Hepatocyte (in vitro differentiated cells): ENCODE data around the gene PRTFDC1. TPM values are rescaled to one million over a fixed set of nuclear protein-coding genes. Genes with fewer than 3 reads are reported as not detected.

Source experiments
- DNase-seq: peaks from one replicate; pipeline ENCODE4 v3.0.0-alpha.2; 2016; ENCODE audit warnings: low spot score
- H2AFZ ChIP-seq: fragments of 200-600 bp; sonication (generic); 2 replicates; pipeline ENCODE4 v1.6.0; 2016; ENCODE audit warnings: antibody characterized with exemption, mild to moderate bottlenecking
- H3K27ac ChIP-seq: fragments of 200-600 bp; sonication (generic); 2 replicates; pipeline ENCODE4 v1.5.1; 2016; ENCODE audit warnings: mild to moderate bottlenecking
- H3K27me3 ChIP-seq: fragments of 200-600 bp; sonication (generic); 2 replicates; pipeline ENCODE4 v1.6.1; 2016
- H3K36me3 ChIP-seq: fragments of 200-600 bp; sonication (generic); replicated peaks from 2 replicates; pipeline ENCODE4 v1.5.1; 2016; ENCODE audit warnings: low read depth; ENCODE audit not compliant: insufficient read depth
- H3K4me1 ChIP-seq: fragments of 200-600 bp; sonication (generic); 2 replicates; pipeline ENCODE4 v1.5.1; 2016; ENCODE audit warnings: mild to moderate bottlenecking, moderate library complexity; ENCODE audit not compliant: insufficient read depth
- H3K4me2 ChIP-seq: fragments of 200-600 bp; sonication (generic); 2 replicates; pipeline ENCODE4 v1.6.0; 2016
- H3K4me3 ChIP-seq: fragments of 200-600 bp; sonication (generic); 2 replicates; pipeline ENCODE4 v1.5.1; 2016; ENCODE audit warnings: mild to moderate bottlenecking
- H3K79me2 ChIP-seq: fragments of 200-600 bp; sonication (generic); 2 replicates; pipeline ENCODE4 v1.6.0; 2017; ENCODE audit warnings: mild to moderate bottlenecking
- H3K9me2 ChIP-seq: fragments of 200-600 bp; sonication (generic); replicated peaks from 2 replicates; pipeline ENCODE4 v1.6.0; 2017; ENCODE audit warnings: mild to moderate bottlenecking; ENCODE audit not compliant: insufficient read depth
- H3K9me3 ChIP-seq: fragments of 200-600 bp; sonication (generic); 2 replicates; pipeline ENCODE4 v1.5.1; 2016; ENCODE audit warnings: low read depth, mild to moderate bottlenecking
- H4K20me1 ChIP-seq: fragments of 200-600 bp; sonication (generic); 2 replicates; pipeline ENCODE4 v1.6.0; 2016; ENCODE audit warnings: mild to moderate bottlenecking; ENCODE audit not compliant: insufficient read depth, poor library complexity, severe bottlenecking
- EZH2 ChIP-seq: fragments of 200-600 bp; sonication (generic); IDR thresholded peaks from 2 replicates; pipeline ENCODE4 v1.6.1; 2016; ENCODE audit warnings: antibody characterized with exemption, mild to moderate bottlenecking, borderline replicate concordance
- EZH2phosphoT487 ChIP-seq: fragments of 200-600 bp; sonication (generic); IDR thresholded peaks from one replicate; pipeline ENCODE4 v1.6.1; 2018; ENCODE audit warnings: antibody characterized with exemption, mild to moderate bottlenecking, low read depth, moderate library complexity; ENCODE audit not compliant: unreplicated experiment, severe bottlenecking
- WGBS: methylation state at CpG from one replicate; pipeline ENCODE4 v1.1.6; 2016; ENCODE audit warnings: low lambda C conversion rate; ENCODE audit errors: missing lambda C conversion rate; 5-methylcytosine and 5-hydroxymethylcytosine counted together
- polyA plus RNA-seq: library from polyadenylated mRNA; unstranded; fragments of >200 nt; fragmentation: Nextera tagmentation; extraction: Ambion mirVana; gene quantifications from 2 replicates; pipeline ENCODE4 v1.2.1, GENCODE V29; 2016
- total RNA-seq: library from RNA; depleted of rRNA; stranded (reverse); fragments of >200 nt; gene quantifications from 2 replicates; pipeline ENCODE4 v1.2.3, GENCODE V29; 2014
- TF ChIP-seq, protein P1 (sequence below): fragments of 200-600 bp; sonication (generic); IDR thresholded peaks from 2 replicates; pipeline ENCODE4 v1.5.1; 2016; ENCODE audit warnings: antibody characterized with exemption, mild to moderate bottlenecking; ENCODE audit not compliant: poor library complexity

PRTFDC1 gene
- total and polyA plus RNA-seq, 2 experiments from 2014 or later, result 6.4 to 14.7 TPM

DNA sequence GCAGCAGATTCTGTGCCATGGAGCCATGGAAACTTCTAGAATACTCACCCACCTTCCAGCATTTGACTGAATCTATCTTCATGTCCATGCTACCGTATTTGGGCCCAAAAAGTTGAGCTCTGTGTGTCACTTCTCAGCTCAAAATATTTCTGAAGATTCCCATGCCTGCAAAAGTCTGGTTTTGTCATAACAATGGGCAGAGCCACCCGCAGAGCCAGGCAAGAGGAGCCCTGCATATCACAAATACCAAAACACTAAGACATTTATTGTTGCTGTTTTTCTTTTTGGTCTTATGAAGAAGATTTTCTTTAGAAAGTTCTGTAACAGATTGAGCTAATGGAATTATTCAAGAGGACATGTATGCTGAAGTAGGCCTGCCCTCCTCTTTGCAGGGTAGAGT, 68.1 kb downstream of the PRTFDC1 start:
- Histone ChIP-seq H3K4me3 (no peak overlapping the region), H3K36me3 (no peaks in the 10 kb centered on the region), H3K27ac (no peak overlapping the region), H3K9me3 (no peaks in the 10 kb centered on the region), H3K27me3 (no peaks in the 10 kb centered on the region), H3K4me2 (no peak overlapping the region), H4K20me1 (no peaks in the 10 kb centered on the region), H2AFZ (no peak overlapping the region), H3K9me2 (no peaks in the 10 kb centered on the region), H3K4me1 (no peaks in the 10 kb centered on the region), H3K79me2 (no peaks in the 10 kb centered on the region)
- no peak for DNase-seq
- WGBS, result 93% methylated on average over 2 of the region's 2 CpGs
- no peak for TF ChIP-seq EZH2
- TF ChIP-seq, protein P1, sequence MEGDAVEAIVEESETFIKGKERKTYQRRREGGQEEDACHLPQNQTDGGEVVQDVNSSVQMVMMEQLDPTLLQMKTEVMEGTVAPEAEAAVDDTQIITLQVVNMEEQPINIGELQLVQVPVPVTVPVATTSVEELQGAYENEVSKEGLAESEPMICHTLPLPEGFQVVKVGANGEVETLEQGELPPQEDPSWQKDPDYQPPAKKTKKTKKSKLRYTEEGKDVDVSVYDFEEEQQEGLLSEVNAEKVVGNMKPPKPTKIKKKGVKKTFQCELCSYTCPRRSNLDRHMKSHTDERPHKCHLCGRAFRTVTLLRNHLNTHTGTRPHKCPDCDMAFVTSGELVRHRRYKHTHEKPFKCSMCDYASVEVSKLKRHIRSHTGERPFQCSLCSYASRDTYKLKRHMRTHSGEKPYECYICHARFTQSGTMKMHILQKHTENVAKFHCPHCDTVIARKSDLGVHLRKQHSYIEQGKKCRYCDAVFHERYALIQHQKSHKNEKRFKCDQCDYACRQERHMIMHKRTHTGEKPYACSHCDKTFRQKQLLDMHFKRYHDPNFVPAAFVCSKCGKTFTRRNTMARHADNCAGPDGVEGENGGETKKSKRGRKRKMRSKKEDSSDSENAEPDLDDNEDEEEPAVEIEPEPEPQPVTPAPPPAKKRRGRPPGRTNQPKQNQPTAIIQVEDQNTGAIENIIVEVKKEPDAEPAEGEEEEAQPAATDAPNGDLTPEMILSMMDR, result no peak
- no peak for TF ChIP-seq EZH2phosphoT487

DNA sequence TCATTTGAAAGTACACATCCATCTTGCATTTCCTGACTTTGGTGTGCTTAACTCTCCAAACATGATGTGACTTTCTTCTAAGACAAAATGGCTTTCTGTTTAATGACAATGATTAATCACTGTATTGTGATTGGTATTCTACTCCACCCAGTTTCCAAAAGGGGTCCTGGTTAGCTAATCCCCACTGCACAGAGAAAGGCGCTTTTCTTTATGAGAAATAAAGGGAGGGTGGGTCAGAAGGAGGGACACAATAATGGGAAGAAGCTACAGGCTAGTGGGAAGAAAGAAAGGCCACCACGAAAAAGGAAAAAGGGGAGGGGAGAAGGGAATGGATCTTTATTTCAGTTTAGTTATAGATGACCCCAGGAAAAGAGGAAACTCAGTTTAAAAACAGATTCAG, 69.2 kb downstream of the PRTFDC1 start:
- TF ChIP-seq, protein P1, result no peak
- TF ChIP-seq EZH2, result no peak
- TF ChIP-seq EZH2phosphoT487, result no peak
- H3K79me2 ChIP-seq, result no peaks in the 10 kb centered on the region
- no peaks in the 10 kb centered on the region for H3K27me3 ChIP-seq
- no peak overlapping the region for H3K4me3 ChIP-seq
- no peak overlapping the region for H3K4me2 ChIP-seq
- no peaks in the 10 kb centered on the region for H3K9me3 ChIP-seq
- no peaks in the 10 kb centered on the region for H3K4me1 ChIP-seq
- no peaks in the 10 kb centered on the region for H3K9me2 ChIP-seq
- no peak for DNase-seq
- H3K36me3 ChIP-seq, result no peaks in the 10 kb centered on the region
- no peak overlapping the region for H2AFZ ChIP-seq
- no peaks in the 10 kb centered on the region for H4K20me1 ChIP-seq
- 42% methylated on average over 2 of the region's 2 CpGs for WGBS
- H3K27ac ChIP-seq, result no peak overlapping the region

DNA sequence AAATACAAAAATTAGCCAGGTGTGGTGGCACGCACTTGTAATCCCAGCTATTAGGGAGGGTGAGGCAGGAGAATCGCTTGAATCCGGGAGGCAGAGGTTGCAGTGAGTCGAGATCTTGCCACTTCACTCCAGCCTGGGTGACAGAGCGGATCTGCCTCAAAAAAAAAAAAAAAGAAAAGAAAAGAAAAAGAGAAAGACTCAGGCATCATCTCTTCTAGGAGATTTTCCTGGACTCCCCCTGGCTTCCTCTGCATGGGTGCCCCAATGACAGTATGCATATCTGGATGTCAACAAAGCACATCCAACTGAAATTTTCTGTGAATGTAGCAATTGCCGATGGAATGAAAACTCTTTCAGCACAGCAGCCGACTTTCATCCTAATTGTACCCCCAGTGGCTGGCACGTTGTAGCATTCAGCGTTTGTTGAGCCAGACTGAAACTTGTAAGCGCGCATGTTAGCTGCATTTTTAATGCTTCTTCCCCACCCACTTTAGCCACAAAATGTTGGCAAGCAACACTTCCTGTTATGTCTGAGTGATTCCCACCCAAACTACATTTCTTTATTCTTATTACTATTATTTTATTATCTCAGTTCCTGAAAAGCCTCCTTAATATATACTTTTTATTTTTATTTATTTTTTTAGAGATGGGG, 70.2 kb downstream of the PRTFDC1 start:
- no peaks in the 10 kb centered on the region for H3K36me3 ChIP-seq
- H4K20me1 ChIP-seq, result no peaks in the 10 kb centered on the region
- H2AFZ ChIP-seq, result no peak overlapping the region
- H3K27me3 ChIP-seq, result no peaks in the 10 kb centered on the region
- H3K27ac ChIP-seq, result no peak overlapping the region
- H3K4me3 ChIP-seq, result no peak overlapping the region
- WGBS, result 91% methylated on average over 11 of the region's 11 CpGs
- H3K4me2 ChIP-seq, result no peak overlapping the region
- no peak for TF ChIP-seq EZH2phosphoT487
- TF ChIP-seq EZH2, result no peak
- TF ChIP-seq, protein P1, result no peak
- no peak for DNase-seq
- no peaks in the 10 kb centered on the region for H3K9me3 ChIP-seq
- H3K9me2 ChIP-seq, result no peaks in the 10 kb centered on the region
- H3K4me1 ChIP-seq, result no peaks in the 10 kb centered on the region
- no peaks in the 10 kb centered on the region for H3K79me2 ChIP-seq
